Ramos (cell line): ENCODE results near the gene NPDC1.
"Not testable (repeated sequence)": the region's sequence is repeated elsewhere in the genome, so short reads cannot be mapped to it uniquely, and the experiment has no call there.

Experiments
- in situ Hi-C: fragments of 300-500 bp; cut with MboI; formaldehyde crosslinking; loops from one replicate; pipeline ENCODE4 v1.14.3; 2022; ENCODE audit warnings: low sequenced_read_pairs; ENCODE audit not compliant: unreplicated experiment

NPDC1 gene

DNA sequence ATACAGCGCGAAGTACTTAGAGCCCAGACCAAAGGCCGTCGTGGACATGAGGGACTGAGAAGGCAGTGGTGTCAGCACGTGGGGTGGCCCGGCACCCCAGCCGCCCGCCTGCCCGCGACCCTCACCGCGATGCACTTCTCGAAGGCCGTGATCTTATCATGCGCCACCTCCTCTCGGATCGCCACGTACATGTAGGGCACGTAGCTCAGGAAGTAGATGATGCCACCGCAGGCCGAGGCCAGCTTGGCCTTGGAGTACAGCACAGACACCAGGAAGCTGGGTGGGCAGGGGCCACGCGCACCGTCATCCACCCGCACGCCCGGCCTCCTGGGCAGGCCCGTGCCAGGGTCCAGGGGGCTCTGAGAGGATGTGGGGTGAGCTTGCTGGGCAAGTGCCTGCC lies 28.9 kb downstream of the NPDC1 start:
- in situ Hi-C loops: no loop called here

DNA sequence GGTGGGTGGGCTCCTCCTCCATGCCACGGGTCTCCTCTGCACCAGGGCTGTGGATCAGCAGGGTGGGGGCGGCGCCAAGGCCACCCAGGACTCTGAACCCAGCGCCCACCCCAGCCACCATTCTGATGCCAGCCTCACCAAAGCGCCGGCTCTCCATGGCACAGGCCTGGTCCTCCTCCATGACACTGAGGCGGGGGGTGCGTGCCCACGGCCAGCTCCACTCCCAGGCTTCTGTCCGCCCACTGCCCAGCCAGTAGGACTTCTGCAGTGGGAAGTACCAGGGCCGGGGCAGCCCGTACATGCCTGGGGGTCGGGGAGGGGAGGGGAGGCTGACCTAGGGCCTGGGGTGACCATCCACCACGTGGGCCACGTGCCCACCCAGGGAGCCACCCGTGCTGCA lies 29.5 kb downstream of the NPDC1 start:
- in situ Hi-C loops: no loop called here

DNA sequence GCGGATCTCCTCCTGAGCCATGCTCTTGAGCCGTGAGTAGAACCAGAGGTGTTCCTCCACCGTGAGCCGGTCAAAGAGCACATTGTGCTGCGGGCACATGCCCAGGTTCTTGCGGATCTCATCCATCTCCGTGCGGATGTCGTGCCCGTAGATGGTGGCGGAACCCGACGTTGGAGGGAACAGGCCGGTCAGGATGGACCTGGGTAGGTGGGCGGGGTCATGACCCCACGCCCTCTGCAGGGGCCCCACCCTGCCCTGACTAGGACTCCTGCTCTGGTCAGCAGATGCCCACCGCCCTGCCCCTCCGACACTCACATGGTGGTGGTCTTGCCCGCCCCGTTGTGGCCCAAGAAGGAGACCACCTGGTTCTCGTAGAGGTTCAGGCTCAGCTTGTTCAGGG lies 30.0 kb downstream of the NPDC1 start:
- in situ Hi-C loops: no loop called here

DNA sequence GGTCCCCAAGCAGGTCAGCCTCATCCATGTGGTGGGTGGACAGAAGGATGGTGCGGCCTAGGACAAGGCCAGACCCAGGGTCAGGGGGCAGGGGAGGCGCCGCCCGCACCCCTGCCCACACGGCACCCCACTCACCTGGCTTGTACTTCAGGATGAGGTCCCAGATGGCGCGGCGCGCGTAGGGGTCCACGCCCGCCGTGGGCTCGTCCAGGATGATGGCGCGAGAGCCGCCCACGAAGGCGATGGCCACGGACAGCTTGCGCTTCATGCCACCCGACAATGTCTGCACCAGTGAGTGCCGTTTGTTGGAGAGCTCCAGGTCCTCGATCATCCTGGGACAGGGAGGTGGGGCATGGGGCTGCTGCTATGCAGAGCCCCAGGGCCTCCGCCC lies 30.4 kb downstream of the NPDC1 start:
- in situ Hi-C loops: no loop called here

DNA sequence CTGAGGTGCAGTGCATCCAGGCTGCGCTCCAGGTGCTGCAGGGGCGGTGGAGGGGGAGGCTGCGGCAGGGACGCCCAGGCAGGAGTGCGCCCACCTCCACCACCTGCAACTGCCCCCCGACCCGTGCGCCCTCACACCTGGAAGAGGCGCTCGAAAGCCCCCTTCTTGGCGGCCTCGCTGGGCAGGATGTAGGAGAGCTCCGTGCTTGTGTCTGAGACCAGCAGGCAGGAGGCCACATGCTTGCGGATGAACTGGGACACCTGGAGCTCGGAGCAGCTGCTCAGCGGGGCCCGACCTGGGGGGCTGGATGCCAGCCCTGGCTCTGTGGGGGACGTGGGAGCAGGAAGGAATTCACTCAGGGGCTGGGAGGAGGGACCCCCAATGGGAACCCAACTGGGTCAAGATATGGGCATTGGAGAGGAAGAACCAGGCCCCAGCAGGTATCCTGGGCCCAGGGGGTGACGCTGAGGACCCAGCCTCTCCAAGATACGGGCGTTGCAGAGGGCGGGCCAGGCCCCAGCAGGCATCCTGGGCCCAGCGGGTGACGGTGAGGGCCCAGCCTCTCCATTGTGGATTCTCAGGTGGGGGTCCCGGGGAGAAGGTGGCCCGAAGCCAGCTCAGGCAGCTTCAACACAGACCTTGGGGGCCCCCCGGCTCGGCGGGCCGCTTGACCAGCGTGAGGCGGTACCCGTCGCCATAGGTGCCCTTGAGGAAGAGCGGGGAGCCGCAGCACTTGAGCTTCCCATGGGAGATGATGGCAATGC lies 31.0 kb downstream of the NPDC1 start:
- in situ Hi-C loops: no loop called here

DNA sequence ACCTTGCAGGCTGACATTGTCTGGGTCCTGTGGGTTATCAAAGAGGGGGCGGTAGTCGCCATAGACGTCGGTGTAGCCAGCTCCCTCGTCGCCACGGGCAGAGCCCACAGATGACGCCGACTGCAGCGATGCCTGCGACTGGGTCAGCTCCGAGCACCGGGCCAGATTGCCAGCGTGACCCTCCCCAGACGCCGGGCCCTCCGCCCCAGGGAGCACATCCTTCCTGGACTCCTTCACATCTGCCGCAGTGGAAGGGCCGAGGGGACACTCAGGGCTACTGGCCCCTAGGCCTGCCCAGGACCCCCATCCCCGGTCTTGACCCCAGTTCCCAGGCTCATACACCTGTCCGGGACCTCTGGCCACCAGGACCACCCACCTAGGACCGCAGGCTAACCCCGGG lies 31.8 kb downstream of the NPDC1 start:
- in situ Hi-C loops: no loop called here

DNA sequence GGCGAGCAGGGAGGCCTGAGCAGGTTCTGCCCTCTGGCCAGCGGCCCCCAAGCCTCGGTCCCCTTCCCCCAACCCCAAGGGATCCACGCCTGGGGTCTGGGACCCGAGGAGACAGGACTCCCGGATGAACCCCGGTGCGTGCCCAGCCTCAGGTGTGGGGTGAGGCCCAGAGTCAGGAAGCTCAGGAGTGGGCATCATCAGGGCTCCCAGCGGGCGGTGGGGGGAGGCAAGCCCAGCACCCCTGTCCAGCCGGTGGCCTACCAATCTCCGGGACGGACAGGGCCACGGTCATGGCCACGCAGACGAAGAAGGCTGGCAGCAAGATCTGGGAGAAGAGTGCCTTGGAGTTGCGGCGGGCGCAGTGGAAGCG lies 32.4 kb downstream of the NPDC1 start:
- in situ Hi-C loops: no loop called here

DNA sequence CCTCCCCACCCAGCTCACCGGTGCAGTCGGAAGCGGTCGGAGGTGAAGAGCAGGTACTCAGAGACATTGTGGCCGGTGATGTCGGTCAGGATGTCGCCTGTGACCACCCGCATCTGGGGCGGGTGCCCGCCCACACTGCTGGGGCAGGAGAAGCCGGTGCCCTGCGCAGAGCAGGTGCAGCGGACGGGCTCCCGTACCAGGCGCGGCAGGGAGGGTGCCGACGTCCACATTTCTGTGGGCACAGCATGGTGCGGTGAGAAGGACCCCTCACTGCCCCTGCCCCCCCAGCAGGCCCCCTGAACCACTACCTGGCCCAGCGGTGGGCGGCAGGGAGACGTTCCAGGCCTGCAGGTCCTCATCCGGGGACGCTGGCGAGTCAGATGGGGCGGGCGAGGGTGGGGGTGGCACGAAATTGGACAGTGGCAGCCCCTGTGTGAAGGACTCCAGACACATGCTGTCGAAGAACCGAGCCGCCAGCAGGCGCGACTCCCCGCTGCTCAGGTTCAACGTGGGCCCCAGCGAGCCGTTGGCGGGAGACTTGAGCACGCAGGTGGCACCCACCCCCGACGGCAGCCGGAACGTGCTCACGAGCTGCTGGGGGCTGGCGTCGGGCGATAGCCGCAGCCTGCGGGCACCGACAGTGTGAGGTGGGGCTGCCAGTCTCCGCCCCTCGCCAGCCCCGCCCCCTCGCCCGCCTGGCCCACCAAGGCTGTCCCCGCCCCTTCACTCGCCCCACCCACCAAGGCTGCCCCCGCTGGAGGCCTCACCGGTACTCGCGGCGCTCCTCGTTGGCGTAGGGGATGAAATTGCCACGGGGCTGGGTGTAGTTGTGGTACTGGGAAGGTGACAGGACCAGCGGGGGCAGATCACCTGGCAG lies 33.0 kb downstream of the NPDC1 start:
- in situ Hi-C loops: no loop called here

DNA sequence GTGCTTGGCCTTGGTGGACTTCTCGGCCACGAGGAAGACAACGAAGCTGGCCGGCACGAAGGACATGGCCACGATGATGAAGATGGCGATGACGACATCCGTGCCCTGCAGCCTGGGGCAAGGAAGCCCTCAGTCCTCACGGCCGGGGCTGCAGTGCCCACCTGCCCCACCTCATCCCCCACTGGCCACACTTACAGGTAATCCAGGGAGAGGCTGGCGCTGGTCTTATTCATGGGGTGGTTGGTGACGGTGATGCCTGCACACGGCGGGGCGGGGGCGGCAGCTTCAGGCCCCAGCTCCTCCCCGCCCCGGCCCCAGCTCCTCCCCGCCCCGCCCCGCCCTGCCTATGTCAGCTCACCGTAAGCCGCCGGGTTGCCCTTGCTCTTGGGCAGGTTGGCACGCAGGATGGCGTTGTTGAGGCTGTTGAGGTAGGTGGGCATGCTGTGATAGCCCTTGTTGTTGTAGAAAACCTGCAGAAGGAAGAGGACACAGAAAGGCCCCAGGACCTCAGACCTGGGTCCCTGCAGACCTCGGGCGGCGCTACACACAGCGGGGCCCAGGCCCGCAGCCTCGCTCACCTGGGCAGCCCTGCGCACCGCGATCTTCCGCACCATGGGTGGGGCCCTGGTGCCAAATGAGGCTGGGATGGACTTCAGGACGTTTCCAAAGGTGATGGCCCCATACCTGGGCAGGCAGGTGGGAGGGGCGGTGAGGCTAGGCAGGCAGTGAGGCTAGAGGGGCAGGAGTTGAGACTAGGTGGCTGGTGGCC lies 33.9 kb downstream of the NPDC1 start:
- in situ Hi-C loops: no loop called here

DNA sequence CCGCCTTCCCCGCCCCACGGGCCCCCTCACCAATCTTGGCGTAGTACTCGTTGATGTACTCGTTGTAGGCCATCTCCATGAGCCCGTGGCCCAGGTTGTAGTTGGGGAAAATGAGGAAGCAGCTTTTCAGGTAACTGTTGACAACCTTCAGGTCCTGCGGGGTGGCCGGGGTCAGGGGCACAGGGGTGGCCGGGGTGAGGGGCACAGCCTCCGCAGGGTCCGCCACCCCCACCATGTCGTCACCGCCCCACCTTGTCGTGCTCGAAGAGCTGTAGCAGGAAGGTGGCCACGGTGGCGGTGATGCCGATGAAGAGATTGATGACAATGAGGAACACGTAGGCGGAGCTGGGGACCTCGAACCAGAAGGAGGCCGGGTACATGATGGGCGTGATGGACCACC lies 34.8 kb downstream of the NPDC1 start:
- in situ Hi-C loops: no loop called here

DNA sequence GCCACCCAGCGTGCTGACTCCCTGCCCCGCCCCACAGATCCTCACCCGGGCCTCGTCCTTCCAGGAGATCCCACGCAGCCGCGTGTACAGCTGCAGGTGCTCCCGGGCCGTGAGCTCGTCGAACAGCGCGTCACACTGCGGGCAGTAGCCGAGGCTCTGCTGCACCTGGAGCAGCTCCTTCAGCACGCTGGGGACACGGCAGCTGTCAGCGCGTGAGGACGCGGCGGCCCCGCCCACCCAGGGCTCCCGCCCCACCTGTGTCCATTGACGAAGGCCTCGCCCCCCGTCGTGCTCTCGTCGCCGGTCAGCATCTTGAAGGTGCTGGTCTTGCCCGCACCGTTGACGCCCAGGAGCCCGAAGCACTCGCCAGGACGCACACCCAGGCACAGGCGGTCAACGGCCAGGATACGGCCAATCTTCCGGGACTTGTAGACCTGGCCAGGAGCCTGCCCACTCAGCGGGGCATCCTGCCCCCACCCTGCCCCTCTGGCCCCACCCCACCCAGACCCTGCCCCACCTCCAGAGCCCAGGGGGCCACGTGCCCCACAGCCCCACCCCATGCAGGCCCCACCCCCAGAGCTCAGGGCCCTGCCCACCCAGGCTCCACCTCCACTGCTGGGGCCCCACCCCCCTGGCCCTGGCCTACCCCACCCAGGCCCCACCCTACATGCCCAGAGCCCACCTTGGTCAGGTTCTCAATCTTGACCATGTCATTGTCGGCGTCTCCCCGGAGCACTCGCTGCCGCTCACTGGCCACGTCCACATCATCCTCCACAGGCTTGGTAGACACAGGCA lies 35.8 kb downstream of the NPDC1 start:
- in situ Hi-C loops: no loop called here

DNA sequence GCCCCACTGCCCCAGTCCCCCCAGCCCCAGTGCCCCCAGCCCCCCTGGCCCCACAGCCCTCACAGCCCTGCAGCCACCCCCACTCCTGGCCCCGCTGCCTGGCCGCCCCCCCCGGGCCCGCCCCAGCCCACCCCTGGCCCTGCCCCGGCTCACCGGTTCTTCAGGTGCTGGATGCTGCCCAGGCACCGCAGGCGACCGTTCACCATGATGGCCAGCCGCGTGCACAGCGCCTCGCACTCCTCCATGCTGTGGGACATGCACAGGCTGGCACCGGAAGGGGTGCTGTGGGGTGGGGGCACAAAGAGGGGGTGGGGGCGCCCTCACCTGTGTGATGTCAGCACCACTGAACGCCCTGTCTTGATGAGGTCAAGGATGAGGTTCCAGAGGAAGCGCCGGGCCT lies 36.8 kb downstream of the NPDC1 start:
- in situ Hi-C loops: no loop called here

DNA sequence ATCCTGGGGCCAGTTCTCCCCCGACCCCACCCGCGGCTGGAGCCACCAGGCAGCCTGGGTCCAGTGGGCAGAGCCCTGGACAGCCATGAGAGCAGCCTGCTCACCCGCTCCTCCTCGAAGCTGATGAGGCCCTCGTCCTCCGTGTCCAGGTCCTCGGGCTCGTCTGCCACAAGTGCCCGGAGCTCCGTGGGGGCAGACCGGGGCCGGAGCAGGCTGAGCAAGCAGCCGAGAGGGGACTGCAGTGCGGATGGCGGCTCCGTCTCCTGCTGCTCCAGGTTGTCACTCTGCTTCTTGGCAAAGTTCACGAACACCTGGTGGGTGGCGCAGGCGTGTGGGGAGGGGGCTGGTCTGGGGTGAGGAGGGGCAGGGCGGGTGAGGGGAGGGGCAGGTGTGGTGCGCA lies 37.7 kb downstream of the NPDC1 start:
- in situ Hi-C loops: no loop called here

DNA sequence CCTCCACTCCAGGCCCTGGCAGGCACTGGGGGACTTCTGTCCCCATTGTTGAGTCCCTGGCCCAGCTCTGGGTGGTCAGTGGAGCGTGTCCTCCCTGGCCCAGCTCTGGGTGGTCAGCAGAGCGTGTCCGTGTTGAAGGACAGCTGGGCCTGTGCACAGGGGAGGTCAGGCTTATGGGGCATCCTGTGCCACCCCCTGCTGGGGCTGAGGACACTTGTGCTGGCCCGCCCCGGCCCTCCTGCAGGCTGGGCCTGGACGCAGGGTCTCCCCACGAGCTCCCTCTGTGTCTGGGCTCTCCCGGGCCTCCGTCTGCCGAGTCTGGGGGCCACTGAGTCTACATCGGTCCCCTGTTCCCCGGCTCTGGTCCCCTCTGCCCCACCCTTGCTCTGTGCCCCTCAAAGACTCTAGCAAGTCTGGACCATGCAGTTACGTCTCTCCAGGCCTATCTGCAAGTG lies 38.1 kb downstream of the NPDC1 start:
- in situ Hi-C loops: no loop called here

DNA sequence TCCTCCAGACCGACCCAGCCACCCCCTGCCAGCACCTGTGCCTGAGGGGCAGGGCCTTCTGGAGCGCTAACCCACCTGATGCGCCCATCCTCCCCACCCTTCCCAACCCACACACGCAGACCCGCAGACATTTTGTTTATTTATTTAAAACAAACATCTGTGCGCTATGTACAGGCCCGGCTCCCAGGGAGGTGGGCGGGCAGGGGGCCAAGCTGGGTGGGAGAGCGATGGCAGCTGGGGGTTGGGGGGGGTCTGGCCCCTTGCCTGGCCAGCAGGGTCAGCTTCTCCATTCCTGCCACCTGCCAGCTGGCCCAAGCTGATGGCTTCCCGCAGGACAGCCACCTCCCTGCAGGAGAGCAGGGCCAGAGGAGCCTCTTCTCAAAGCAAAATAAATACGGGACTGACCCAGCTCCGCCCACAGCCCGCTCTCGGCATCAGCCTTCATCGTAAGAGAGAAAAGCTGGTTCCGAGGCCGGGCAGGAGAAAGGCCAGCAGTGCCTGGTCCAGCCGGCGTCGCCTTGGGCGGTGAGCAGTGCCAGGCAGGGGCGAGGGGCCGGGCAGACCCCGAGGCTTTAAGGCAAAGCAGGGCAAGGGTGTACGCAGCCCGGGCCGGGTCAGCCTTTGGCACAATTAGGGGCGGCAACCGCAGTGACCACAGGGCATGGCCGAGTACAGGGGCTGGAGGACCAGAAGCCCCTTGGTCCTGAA lies 38.7 kb downstream of the NPDC1 start:
- in situ Hi-C loops: no loop called here

DNA sequence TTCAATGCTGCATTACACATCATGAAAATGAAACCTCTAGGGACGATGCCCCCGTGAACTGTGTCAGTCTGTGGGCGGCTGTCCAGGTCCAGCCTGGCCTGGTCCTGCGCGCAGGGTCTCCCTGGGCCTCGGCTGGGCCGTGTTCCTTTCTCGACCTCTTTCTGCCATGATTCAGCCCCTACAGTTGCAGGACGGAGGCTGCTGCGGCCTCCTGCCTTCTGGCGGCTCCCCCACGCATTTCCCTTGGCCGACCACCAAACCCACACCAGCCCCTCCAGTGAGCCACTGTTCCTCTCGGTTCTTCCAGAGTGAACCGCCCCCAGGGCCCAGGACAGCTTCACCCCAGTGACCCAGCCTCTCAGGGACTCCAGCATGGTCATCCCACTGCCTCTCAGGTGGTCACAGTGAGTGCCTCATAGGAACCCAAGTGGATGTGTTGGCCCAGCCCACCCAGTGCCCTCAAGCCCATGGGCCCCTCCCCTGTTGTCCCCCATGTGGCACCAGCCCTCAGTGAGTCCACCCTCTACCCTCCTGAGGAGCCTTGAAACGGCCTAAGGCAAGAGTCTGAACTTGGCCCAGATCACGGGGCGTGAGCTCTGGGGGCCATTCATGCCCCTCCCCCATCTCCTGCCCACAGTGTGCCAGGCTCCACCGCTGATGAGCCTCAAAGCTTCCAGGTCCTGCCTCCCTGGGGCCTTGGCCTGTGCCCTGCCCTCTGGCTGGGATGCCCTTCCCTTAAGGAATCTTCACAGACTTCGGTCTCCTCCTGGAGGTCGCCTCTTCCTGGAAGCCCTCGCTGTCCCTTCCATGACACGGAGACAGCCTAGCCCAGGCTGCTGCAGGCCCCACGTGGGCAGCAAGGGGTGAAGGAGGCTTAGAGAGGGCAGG lies 39.6 kb downstream of the NPDC1 start:
- in situ Hi-C loops: no loop called here

DNA sequence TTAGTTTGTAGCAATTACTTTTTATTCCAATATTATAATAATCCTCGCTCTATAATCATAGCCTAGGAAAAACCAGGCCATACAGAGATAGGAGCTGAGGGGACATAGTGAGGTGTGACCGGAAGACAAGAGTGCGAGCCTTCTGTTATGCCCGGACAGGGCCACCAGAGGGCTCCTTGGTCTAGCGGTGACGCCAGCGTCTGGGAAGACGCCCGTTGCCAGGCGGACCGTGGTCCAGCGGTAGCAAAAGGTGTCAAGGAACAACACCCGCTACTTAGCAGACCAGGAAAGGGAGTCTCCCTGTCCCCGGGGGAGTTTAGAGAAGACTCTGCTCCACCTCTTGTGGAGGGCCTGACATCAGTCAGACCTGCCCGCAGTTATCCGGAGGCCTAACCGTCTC lies 41.7 kb downstream of the NPDC1 start:
- in situ Hi-C loops: not testable (repeated sequence)

DNA sequence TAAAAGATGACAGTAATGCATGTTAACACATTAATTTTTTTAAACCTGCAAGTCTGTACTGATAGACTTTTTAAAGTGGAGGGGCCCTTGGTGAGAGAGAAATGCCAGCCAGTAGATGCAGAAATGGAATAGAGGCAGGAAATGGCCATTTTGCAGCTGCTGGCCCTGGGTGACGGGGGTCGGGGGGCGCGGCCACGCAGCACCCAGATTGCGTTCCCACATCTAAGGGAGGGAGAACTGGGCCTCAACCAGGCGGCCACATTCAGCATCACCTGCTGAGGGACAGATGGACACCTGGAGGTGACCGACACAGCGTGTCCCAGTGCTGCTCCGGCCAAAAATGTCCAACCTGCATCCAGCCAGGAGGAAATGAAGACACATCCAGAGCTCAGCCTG lies 43.3 kb downstream of the NPDC1 start:
- in situ Hi-C loops: no loop called here
